Duodenal mucosa (tissue), 2 donors: ENCODE measurements around the gene SH3RF3.

Experiments
- H3K27ac ChIP-seq: one replicate; pipeline ENCODE4 v1.7.0; 2013; ENCODE audit warnings: low read depth, low read length
- H3K27me3 ChIP-seq, 2 donors: one replicate each; pipeline ENCODE4 v1.7.0; 2013; ENCODE audit warnings: low read length in 2 of 2, control low read depth in 1 of 2; ENCODE audit not compliant: insufficient read depth in 2 of 2, control insufficient read depth in 1 of 2
- H3K36me3 ChIP-seq, 2 donors: one replicate each; pipeline ENCODE4 v1.7.0; 2013; ENCODE audit warnings: low read length in 2 of 2, control low read depth in 1 of 2; ENCODE audit not compliant: insufficient read depth in 2 of 2, control insufficient read depth in 1 of 2
- H3K4me1 ChIP-seq, 2 donors: one replicate each; pipeline ENCODE4 v1.7.0; 2013; ENCODE audit warnings: low read length in 2 of 2, control low read depth in 1 of 2; ENCODE audit not compliant: insufficient read depth in 2 of 2, control insufficient read depth in 1 of 2
- H3K4me3 ChIP-seq, 2 donors: one replicate each; pipeline ENCODE4 v1.7.0; 2013; ENCODE audit warnings: low read length in 2 of 2, low read depth in 1 of 2
- H3K9ac ChIP-seq, 2 donors: one replicate each; pipeline ENCODE4 v1.7.0; 2013; ENCODE audit warnings: low read length in 2 of 2, low read depth in 1 of 2
- H3K9me3 ChIP-seq, 2 donors: one replicate each; pipeline ENCODE4 v1.7.0; 2013; ENCODE audit warnings: low read length in 2 of 2, control low read depth in 1 of 2; ENCODE audit not compliant: control insufficient read depth in 1 of 2

The SH3RF3 gene

DNA sequence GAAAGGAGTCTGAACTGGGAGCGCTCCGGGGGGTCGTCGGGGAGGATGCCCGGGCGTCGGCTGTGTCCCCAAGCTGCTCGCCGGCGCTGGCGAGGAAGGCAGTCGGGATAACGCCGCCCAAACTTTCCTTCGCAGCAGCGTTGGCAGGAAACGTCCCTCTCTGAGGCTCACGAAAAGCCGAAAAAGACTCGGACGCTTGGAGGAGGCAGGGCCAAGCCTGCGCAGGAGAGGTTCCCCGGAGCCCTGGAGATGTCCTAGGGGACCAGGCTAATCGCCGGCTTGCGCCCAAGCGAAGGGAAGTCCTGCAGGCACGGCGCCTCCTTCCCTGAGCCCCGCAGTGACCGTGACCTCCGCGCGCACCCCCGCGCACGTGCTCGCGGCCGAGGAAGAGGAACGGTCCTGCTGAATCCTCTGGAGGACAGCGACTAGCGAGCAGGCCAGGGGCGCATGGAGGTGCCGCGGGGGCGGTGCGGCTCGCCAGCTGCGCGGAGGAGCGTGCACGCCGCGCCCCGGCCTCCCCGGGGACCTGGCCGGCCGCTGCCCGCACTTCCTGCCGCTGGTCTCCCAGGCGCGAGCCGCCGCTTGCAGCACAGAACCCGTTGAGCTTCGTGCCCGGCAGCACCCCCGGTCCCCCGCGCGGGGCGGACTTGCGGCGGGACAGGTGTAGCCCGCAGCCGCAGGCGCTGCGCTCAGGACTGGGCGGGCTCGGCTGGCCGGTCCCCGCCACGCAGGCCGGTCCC lies at the start of gene SH3RF3:
Gene SH3RF3, plus strand, starts transcription at position 590 of the 740 bp plus-strand sequence.
- Histone ChIP-seq H3K4me3 (peak within 1 kb of the TSS; percentile 67 to 75), H3K27ac (peak within 1 kb of the TSS; percentile 54), H3K4me1 (peaks cover 0 to 16% of the 10 kb centered on the region in 2 donors), H3K27me3 (peaks cover 30 to 31% of the 10 kb centered on the region in 2 donors), H3K9me3 (no peaks in the 10 kb centered on the region), H3K9ac (peak within 1 kb of the TSS; percentile 28 to 32), H3K36me3 (no peaks in the 10 kb centered on the region)

DNA sequence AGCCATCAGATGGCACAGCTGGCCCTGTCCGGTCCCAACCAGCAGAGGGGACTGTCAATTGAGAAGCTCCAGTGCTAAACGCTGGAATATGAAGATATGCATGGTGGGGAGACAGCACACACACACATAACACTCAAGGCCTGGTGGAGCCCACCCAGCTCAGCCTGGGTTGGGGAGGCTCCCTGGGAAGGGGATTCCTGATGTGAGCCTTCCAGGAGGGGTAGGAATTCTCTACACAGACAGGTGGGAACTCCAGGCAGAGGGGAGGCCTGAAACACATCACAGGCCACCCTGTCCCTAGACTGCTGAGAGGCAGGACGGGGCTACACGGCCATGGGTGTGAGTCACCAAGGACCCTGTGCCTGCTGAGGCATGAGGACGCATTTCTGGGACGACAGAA lies 49.4 kb upstream of the SH3RF3 start:
- Histone ChIP-seq H3K9me3 (no peaks in the 10 kb centered on the region), H3K4me3 (no peak overlapping the region), H3K9ac (no peak overlapping the region), H3K27me3 (no peaks in the 10 kb centered on the region), H3K4me1 (no peaks in the 10 kb centered on the region), H3K36me3 (no peaks in the 10 kb centered on the region), H3K27ac (no peak overlapping the region)

DNA sequence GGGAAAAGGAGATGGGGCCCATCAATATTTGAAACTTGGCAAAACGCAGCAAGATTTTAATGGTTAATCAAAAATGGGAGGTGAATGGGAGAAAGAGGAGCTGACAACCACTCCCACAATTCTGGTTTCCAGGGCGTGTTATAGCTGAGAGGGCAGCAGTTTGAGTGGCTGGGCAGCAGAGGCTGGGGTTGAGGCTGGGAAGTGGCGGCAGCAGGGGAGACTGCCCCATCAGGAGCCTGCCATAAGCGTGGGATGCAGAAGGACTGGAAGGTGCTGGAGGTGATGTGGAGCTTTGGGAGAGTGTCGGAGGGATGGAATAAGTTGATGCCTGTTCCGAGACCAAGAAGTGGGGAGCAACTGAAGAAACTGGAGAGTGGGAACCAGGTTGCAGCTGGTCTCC lies 48.9 kb upstream of the SH3RF3 start:
- Histone ChIP-seq H3K4me1 (no peaks in the 10 kb centered on the region), H3K27ac (no peak overlapping the region), H3K9ac (no peak overlapping the region), H3K36me3 (no peaks in the 10 kb centered on the region), H3K9me3 (no peaks in the 10 kb centered on the region), H3K4me3 (no peak overlapping the region), H3K27me3 (no peaks in the 10 kb centered on the region)

DNA sequence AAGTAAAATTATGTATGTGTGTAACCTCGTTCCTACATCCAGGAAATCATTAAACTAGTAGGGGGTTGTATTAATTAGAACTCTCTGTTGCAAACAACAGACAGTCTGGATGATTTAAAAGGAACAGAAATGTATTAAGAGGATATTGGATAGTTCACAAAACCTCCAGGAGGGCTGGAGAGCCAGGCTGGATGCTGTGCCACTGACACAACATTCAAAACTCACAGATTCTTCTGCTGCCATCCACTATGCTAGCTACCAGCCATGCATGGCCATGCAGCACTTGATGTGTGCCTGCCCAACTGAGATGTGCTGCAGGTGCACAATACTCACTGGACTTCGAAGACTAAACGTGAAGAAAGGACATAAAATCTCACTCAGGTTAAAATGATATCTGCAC lies 48.2 kb upstream of the SH3RF3 start:
- Histone ChIP-seq H3K4me3 (no peak overlapping the region), H3K9ac (no peak overlapping the region), H3K9me3 (no peaks in the 10 kb centered on the region), H3K27me3 (no peaks in the 10 kb centered on the region), H3K36me3 (no peaks in the 10 kb centered on the region), H3K4me1 (no peaks in the 10 kb centered on the region), H3K27ac (no peak overlapping the region)

DNA sequence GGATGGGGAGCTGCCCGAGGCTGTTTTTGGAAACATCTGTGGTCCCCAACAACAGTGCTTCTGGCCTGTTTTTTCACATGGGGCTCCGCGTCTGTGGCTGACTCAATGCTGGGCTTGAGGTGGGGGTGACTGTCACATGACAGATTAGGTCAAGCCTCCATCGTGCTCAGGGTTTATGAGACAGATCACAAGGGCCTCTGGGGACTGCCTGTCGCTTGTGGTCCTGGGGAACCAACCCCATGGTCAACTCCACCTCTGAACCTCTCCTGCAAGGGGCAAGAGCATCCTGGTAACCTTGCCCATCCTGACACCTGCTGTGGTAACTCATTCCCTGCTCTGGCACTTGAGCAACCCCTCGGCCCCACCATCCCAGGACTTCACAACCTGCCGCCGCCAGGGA lies 47.6 kb upstream of the SH3RF3 start:
- Histone ChIP-seq H3K9me3 (no peaks in the 10 kb centered on the region), H3K27ac (no peak overlapping the region), H3K36me3 (no peaks in the 10 kb centered on the region), H3K9ac (no peak overlapping the region), H3K4me1 (no peaks in the 10 kb centered on the region), H3K27me3 (no peaks in the 10 kb centered on the region), H3K4me3 (no peak overlapping the region)

DNA sequence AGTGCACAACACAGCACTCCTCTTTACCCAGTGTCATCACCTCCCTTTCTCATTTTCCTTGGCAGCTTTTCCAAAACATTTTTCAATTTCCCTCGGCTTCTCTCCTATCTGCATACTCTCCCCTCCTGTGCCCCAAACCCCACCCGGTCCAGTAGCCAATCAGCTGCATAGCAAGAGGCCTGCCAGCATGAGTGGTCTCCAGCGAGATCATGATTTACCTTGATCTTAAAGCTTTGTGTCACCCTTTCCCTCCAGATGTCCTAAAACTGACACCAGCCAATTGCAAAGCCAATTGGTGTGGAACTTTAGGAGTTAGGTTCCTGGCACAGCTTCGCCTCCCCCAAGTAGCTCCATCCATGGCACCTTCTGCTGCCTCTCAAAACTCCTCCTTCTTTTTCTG lies 45.2 kb upstream of the SH3RF3 start:
- Histone ChIP-seq H3K4me3 (no peak overlapping the region), H3K9me3 (no peaks in the 10 kb centered on the region), H3K9ac (no peak overlapping the region), H3K27me3 (no peaks in the 10 kb centered on the region), H3K27ac (no peak overlapping the region), H3K36me3 (no peaks in the 10 kb centered on the region), H3K4me1 (no peaks in the 10 kb centered on the region)

DNA sequence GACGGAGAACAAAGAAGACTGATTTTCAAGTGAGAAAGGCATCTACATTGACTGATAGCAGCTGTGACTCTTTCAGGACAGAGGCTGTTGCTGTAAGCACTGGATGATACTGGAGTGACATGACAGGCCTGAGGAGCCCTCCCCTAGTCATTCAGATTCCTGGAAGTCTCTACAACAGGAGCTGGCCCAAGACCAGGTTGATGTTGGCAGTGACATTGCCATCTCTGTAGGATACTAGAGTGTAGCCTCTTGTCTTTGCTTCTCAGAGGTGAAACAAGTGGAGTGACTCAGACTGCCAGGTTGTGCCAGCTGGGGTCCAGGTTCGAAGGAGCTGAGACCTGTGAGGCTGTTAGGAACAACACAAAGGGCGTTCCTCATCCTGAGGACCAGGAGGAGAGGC lies 44.7 kb upstream of the SH3RF3 start:
- Histone ChIP-seq H3K36me3 (no peaks in the 10 kb centered on the region), H3K9ac (no peak overlapping the region), H3K27me3 (no peaks in the 10 kb centered on the region)

DNA sequence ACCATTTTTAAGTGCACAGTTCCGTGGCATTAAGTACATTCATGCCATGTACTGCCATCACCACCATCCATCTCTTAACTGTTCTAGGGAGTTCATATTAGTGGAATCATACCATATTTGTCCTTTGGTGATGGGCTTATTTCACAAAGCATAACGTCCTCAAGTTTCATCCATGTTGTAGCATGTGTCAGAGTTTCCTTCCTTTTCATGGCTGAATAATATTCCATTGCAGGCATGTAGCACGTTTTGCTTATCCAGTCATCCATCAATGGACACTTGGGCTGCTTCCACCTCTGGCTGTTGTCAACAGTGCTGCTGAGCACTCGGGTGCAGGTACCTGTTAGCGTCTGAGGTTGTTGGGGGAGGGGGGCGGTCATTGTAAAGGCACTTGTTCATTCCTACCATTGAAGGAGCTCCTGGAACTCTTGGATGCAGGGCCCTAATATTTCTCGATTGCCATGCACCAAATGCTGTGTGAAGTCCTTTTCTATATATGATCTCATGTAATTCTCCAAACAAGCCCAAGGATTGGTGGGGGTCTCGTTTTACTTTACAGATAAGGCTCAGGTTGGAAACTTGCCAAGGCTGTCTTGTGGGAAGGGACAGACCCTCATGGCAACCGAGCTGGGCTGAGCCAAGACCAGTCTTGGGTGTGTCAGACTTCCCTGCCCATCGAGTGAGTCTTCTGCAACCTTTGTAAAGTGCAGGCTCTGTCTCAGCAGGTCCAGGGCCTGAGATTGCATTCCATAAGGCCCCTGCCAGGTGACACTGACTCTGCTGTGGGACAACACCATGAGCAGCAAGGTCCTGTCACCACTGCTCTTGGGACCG lies 42.9 kb upstream of the SH3RF3 start:
- no peaks in the 10 kb centered on the region for H3K36me3 ChIP-seq
- H3K9ac ChIP-seq = no peak overlapping the region
- H3K27ac ChIP-seq = no peak overlapping the region
- no peaks in the 10 kb centered on the region for H3K27me3 ChIP-seq
- no peak overlapping the region for H3K4me3 ChIP-seq
- no peaks in the 10 kb centered on the region for H3K4me1 ChIP-seq
- H3K9me3 ChIP-seq = no peaks in the 10 kb centered on the region

More for the DNA sequence above, 44.7 kb upstream of the SH3RF3 start:
- H3K4me3 ChIP-seq = no peak overlapping the region
- no peaks in the 10 kb centered on the region for H3K4me1 ChIP-seq
- H3K27ac ChIP-seq = no peak overlapping the region
- H3K9me3 ChIP-seq = no peaks in the 10 kb centered on the region

DNA sequence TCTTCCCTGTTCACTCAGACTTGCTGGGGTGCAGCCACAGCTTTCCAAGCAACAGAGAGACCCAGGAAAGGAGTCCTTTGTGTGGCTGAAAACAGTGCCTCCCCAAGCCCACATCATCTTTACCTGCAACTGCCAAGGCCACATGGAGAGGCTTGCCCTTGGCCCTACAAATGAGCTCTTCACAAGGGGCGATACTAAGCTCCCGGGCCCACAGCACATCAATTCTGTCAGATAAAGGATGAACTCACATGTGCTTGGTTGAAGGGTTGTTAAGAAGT lies 42.3 kb upstream of the SH3RF3 start:
- Histone ChIP-seq H3K4me1 (no peaks in the 10 kb centered on the region), H3K9me3 (no peaks in the 10 kb centered on the region), H3K27ac (no peak overlapping the region), H3K27me3 (no peaks in the 10 kb centered on the region), H3K4me3 (no peak overlapping the region), H3K36me3 (no peaks in the 10 kb centered on the region), H3K9ac (no peak overlapping the region)

DNA sequence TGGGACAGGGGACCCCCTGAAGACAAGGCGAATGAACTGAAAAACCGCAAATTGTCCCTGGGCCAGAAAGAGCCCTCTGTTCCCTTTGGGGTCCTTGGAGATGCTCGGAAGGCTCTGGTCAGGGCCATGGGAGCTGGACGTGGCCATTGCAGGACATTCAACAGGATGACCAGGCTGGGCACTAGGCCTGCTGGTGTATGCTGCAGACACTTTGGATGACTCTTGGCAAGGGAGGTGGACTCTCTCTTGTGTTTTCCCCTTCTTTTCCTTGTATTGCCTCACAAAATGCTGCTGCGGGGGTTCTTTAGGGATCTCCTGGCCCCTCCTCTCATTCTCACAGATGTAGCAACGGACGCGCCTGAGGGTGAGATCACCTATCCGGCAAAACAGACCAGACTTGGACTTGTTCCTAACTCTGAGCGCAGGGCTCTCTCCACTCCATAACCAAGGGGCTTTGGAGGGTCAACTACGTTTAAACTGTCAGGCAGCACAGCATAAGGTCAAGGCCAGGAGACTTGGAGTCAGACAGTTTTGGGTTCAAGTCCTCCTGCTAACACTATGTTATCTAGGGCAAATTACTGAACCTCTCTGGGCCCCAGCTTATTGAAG lies 41.8 kb upstream of the SH3RF3 start:
- H3K27me3 ChIP-seq = no peaks in the 10 kb centered on the region
- no peak overlapping the region for H3K9ac ChIP-seq
- no peaks in the 10 kb centered on the region for H3K4me1 ChIP-seq
- no peak overlapping the region for H3K27ac ChIP-seq
- no peaks in the 10 kb centered on the region for H3K36me3 ChIP-seq
- H3K4me3 ChIP-seq = no peak overlapping the region
- no peaks in the 10 kb centered on the region for H3K9me3 ChIP-seq
